GM18520 (cell line): Measurements from ENCODE around the gene AK3.
"Not testable (repeated sequence)": the region's sequence is repeated elsewhere in the genome, so short reads cannot be mapped to it uniquely, and the experiment has no call there.

Experiments
- ATAC-seq: cut with Tn5 transposase; IDR thresholded peaks from one replicate; pipeline ENCODE4 v1.9.1; 2021; ENCODE audit not compliant: unreplicated experiment

The AK3 gene

GRCh38 chr9:4740638-4741364 lies at the start of gene AK3:
TSS of gene AK3 (minus strand) at chr9:4741202. CDS start at chr9:4741087, 115 bp downstream.
- peak; percentile 80 for ATAC-seq

- no peak for ATAC-seq
These were observed 47.7 kb upstream of the AK3 start for GRCh38 chr9:4788703-4789102.

GRCh38 chr9:4787876-4788275 lies 46.9 kb upstream of the AK3 start:
- ATAC-seq, result no peak

- no peak for ATAC-seq
These were observed 45.6 kb upstream of the AK3 start for GRCh38 chr9:4786599-4786998.

DNA sequence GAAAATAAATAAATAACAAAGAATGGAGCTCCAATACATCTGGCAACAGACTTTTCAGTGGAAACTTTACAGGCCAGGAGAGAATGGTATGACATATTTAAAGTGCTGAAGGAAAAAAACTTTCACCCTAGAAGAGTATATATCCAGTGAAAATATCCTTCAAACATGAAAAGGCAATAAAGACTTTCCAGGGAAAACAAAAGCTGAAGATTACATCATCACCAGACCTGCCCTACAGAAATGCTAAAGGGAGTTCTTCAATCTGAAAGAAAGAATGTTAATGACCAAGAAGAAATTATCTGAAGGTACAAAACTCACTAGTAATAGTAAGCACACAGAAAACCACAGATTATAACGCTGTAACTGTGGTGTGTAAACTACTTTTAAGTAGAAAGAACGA lies 43.4 kb upstream of the AK3 start:
- no peak for ATAC-seq

GRCh38 chr9:4783191-4783590 lies 42.2 kb upstream of the AK3 start:
- not testable (repeated sequence) for ATAC-seq

DNA sequence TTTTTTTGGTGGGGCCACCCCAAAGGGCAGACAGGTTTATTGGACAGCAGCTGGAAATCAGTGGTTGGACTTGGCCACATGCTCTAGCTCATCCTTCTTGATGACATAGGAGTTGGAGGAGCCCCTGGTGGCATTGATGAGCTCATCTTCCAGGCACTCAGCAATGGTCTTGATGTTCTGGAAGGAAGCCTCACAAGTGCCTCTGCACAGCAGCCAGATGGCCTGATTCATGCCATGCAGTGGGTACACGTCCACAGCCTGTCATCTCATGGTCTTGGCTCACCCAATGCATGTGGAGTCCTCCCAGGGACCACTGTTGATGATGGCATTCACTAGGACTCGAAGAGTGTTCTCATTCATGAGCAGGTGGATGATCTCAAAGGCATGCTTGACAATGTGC lies 40.4 kb upstream of the AK3 start:
- no peak for ATAC-seq

DNA sequence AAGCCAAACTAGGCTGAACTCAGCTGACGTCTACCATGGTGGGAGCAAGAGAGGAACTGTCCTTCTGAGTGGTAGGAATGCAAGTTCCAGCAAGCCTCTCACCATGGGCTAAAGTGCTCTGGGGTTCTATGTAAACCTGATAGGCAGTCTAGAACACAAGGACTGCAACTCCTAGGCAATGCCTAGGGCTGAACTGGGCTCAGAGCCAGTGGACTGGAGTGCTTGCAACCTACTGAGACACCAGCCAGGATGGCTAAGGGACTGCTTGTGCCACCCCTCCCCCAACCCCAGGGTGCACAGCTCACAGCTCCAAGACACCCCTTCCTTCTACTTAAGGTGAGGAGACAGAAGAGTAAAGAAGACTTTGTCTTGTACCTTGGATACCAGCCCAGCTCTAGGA lies 39.6 kb upstream of the AK3 start:
- no peak for ATAC-seq

DNA sequence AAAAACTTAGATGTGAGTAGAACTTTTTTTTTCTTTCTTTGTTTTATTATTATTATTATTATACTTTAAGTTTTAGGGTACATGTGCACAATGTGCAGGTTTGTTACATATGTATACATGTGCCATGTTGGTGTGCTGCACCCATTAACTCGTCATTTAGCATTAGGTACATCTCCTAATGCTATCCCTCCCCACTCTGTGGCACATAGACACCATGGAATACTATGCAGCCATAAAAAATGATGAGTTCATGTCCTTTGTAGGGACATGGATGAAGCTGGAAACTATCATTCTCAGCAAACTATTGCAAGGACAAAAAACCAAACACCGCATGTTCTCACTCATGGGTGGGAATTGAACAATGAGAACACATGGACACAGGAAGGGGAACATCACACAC lies 34.0 kb upstream of the AK3 start:
- ATAC-seq, result not testable (repeated sequence)

DNA sequence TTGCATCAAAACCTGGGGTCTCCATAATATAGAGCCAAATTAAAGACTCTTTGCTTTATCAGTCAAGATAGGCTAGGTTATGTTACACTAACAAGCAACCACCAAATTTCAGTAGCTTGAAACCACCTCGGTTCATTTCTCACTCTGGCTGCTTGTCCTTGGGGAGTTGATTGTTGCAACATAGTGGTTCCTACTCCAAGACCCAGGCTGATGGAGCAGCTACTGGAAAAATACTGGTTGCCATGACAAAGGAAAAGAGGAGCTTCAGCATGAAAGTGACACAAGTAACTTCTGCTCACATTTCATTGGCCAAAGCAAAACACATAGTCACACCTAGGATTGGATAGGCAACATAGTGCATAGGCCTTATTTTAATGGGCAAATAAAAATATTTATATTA lies 33.2 kb upstream of the AK3 start:
- ATAC-seq, result no peak

- no peak for ATAC-seq
These were observed 30.8 kb upstream of the AK3 start for GRCh38 chr9:4771788-4772187.

DNA sequence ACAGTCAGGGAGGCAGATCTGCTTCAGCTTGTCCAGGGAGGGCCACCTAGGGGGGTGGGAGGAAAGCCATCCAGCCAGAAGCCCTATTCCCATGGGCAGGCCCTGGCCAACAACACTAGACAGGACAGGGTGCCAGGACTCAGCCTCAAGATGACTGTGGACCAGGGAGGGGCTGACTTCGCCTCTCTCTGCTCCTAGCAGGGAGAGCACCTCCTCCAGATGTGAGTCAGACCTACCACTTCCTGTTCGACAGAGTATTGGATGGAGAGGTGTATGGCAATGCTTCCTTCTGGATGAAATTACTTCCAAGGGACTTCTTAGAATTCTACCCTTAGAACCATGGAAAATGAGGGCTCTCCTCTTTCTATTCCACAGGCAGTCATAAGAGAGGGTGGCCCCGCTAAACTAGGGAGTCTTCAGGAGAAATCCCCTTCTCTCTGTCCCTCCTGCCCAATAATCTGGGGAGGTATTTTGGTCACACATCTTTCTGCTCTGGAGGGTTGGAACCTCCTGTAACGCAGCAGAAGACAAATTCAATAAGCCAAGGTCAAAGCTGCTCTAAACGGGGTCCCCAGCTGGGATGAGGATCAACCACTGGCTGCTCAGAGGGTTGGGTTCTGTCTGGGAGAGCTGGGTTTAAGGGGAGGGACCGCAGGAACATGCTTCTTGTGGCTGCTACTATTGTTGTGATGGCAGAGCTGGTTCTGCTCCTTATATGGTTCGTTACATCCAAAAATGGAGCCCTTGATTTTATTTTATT lies 28.5 kb upstream of the AK3 start:
- ATAC-seq, result no peak

- no peak for ATAC-seq
These were observed 27.7 kb upstream of the AK3 start for GRCh38 chr9:4768681-4769080.

DNA sequence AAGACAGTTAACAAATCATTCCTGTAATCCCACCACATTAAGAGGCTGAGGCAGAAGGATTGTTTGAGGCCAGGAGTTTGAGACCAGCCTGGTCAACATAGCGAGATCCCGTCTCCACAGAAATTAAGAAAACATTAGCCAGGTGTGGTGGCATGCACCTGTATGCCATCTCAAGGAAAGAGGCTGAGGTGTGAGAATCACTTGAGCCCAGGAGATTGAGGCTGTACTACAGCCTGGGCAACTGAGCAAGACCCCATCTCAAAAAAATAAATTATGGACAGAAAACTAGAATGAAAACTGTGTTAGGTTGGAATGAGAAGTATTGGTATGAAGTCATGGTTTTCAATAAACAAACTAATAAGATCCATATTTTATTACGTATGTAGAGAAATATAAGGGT lies 23.0 kb upstream of the AK3 start:
- ATAC-seq, result no peak

DNA sequence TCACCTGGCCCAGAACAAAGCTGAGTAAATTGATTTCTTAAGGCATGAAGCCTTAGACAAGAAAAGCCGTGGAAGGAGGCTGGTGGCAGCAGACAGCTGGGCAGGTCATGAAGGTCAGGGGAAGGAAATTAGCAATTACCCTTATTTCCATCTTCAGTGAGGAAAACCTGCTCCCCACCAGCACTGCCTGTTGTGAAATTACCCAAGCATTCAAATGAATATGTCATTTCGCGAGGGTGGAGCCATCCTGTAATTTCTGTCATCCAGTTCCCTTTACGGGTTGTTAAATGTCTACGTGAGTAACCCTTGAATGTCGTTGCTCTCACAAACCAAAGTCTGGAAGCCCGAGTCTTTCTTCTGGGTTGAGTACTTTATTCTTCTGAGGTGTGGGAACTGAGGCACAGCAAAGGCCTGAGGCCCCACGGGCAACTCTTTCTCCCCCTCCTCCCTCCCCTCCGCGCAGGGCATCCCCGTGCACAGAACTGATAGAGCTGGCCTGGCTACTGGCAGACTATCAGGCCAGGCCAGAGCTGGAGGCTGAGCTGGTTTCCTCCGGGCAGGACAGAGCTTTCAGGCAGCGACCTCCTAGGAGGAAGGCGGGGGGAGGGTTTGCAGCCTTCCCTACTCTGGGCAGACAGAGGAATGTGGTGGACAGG lies 22.0 kb upstream of the AK3 start:
- no peak for ATAC-seq

- ATAC-seq, result peak; percentile 94
These were observed 21.3 kb upstream of the AK3 start for GRCh38 chr9:4762108-4762885.

GRCh38 chr9:4760122-4760521 lies 19.1 kb upstream of the AK3 start:
- ATAC-seq, result no peak

- no peak for ATAC-seq
These were observed 15.4 kb upstream of the AK3 start for GRCh38 chr9:4756420-4756819.

DNA sequence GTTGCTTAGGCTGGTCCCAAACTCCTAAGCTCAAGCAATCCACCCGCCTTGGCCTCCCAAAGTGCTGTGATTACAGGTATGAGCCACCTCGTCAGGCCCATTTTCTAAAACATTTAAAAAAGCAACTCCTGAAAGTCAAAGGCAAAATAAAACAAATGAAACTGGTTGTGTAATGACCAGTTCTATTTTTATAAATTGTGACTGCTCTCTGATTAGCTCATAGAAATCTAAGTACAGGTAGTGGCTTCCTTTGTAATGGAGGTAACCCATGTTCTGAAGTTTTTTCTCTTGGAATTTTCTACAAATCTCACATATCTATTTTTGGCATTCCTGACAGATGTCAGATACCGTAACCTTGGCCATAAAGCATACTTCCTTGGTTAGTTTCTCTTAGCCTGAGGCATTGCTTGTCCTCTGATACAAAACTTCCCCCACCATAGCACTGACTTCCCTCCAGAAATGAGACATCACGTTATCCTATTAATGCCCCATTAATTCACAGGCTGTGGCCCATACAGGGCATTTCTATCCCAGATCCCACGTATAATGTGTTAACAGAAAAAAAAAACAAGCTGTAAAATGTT lies 14.1 kb upstream of the AK3 start:
- no peak for ATAC-seq

GRCh38 chr9:4754530-4754929 lies 13.5 kb upstream of the AK3 start:
- not testable (repeated sequence) for ATAC-seq
